Bronchial epithelial cell (primary cell): ENCODE results near the gene C1QTNF1. TPM values are rescaled to one million over a fixed set of nuclear protein-coding genes. Genes with fewer than 3 reads are reported as not detected.
A peak's percentile ranks its signal among the peaks of the same experiment; 100 is the strongest.

Source experiments
- DNase-seq: peaks from one replicate; pipeline ENCODE4 v3.0.0-alpha.2; 2010; ENCODE audit warnings: low read depth
- FAIRE-seq: peaks from 2 replicates; lab custom pipeline; 2011; peaks lifted over from hg19 to GRCh38; lab: Jason Lieb, UNC
- H3K27me3 ChIP-seq: 2 replicates; pipeline ENCODE4 v1.5.1; 2011; ENCODE audit warnings: low read length; ENCODE audit not compliant: control insufficient read depth, insufficient read depth
- H3K36me3 ChIP-seq: 2 replicates; pipeline ENCODE4 v1.5.1; 2011; ENCODE audit warnings: low read length; ENCODE audit not compliant: control insufficient read depth, insufficient read depth
- H3K4me3 ChIP-seq: 2 replicates; pipeline ENCODE4 v1.5.1; 2011; ENCODE audit warnings: mild to moderate bottlenecking, low read depth, low read length, control low read depth
- total RNA-seq: library from RNA; depleted of rRNA; stranded (reverse); fragments of >200 nt; gene quantifications from 2 replicates; pipeline ENCODE4 v1.2.1, GENCODE V29; 2014
- TF ChIP-seq, protein P1 (sequence below): IDR thresholded peaks from 2 replicates; pipeline ENCODE4 v1.5.1; 2011; ENCODE audit warnings: mild to moderate bottlenecking, moderate library complexity, low read length, control low read depth, inconsistent platforms; ENCODE audit not compliant: insufficient read depth, severe bottlenecking

The C1QTNF1 gene
- total RNA-seq, 1 donor from 2014 or later, result 0.79 TPM

DNA sequence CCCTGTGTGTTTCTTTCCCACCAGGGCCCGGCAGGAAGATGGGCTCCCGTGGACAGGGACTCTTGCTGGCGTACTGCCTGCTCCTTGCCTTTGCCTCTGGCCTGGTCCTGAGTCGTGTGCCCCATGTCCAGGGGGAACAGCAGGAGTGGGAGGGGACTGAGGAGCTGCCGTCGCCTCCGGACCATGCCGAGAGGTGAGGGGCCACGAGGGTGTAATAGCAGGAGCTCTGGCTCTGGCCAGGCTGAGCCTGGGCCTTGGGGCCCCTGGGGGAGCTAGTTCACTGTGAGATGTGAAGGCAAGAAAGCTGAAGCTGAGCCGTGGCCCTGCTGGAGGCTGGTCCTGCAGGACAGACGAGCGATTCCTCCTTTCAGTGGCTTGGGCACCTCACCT lies 20.0 kb downstream of the C1QTNF1 start:
- Histone ChIP-seq H3K36me3 (no peaks in the 10 kb centered on the region), H3K27me3 (no peaks in the 10 kb centered on the region), H3K4me3 (no peak overlapping the region)
- TF ChIP-seq, protein P1, sequence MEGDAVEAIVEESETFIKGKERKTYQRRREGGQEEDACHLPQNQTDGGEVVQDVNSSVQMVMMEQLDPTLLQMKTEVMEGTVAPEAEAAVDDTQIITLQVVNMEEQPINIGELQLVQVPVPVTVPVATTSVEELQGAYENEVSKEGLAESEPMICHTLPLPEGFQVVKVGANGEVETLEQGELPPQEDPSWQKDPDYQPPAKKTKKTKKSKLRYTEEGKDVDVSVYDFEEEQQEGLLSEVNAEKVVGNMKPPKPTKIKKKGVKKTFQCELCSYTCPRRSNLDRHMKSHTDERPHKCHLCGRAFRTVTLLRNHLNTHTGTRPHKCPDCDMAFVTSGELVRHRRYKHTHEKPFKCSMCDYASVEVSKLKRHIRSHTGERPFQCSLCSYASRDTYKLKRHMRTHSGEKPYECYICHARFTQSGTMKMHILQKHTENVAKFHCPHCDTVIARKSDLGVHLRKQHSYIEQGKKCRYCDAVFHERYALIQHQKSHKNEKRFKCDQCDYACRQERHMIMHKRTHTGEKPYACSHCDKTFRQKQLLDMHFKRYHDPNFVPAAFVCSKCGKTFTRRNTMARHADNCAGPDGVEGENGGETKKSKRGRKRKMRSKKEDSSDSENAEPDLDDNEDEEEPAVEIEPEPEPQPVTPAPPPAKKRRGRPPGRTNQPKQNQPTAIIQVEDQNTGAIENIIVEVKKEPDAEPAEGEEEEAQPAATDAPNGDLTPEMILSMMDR, result no peak
- no peak for FAIRE-seq
- no peak for DNase-seq

DNA sequence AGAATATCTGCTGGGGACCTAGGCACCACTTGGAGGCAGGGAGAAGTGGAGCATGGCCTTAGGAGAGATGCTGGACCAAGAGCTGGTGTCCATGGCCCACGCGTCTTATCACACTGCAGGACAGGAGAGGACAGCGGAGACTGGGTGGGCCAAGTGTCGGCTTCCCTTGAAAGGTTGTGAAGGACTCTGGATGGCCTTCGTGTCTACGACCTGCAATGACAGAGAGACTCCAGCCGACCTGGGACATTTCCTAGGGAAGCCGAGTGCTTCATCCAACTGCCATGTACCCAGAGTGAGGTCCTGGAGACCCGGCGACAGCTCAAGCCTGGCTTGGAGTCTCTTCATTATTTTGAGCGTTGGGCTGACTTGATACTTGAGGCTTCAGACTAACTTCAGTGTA lies 20.5 kb downstream of the C1QTNF1 start:
- no peaks in the 10 kb centered on the region for H3K36me3 ChIP-seq
- no peak overlapping the region for H3K4me3 ChIP-seq
- TF ChIP-seq, protein P1, result no peak
- DNase-seq, result no peak
- peak; percentile 94 for FAIRE-seq
- H3K27me3 ChIP-seq, result no peaks in the 10 kb centered on the region

DNA sequence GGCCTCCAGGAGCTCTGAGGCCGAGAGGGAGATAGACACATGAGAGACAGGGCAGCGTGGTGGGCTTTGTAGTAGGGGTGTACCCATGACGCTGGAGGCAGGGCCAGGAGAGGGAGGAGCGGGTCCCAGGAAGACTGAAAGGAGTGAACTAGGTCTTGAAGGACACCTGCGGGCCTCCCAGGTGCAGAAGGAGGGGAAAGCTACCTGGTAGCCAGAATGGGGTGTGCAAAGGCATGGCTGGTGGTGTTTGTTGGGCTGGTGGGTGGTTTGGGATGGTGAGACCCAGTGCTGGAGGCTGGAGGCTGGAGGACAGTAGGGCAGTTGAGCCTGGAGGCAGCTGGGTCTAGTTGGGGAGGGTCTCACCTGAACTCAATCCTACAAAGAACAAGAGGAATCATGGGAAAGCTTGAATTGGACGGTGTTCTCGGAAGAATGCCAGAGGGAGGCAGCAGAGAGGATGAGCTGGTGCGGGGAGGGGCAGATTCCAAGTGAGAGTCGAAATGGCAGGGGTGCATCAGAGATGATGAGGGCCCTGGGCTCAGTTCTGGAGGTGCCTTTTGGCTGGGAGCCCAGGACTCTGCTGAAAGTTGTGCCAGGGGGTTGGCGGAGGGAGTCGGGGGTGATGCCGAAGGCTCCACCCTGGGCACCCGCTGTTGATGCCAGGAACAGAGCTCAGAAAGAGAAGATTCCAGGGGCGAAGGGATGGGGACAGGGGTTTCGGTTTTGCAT lies 21.2 kb downstream of the C1QTNF1 start:
- no peaks in the 10 kb centered on the region for H3K27me3 ChIP-seq
- DNase-seq, result no peak

DNA sequence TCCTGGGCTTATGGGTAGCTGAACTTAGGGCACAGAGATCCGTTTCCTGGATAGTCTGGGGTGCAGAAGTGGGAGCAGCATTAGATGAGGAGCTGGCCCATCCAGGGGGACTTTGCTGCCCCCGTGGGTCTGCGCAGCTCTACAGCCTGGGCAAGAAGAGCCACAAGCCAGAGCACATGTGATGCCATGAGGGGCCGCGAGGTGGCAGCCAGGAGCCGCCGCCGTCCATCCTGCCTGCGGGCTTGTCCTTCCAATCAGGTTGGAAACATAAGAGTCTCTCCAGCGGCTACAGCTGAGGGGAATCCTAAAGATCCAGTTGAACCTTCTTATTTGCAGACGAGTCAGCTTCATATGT lies 21.9 kb downstream of the C1QTNF1 start:
- TF ChIP-seq, protein P1, result peak; percentile 95
- DNase-seq (peak; percentile 42), FAIRE-seq (peak; percentile 43)
- Histone ChIP-seq H3K4me3 (no peak overlapping the region), H3K27me3 (no peaks in the 10 kb centered on the region), H3K36me3 (no peaks in the 10 kb centered on the region)

More for the DNA sequence above, 21.2 kb downstream of the C1QTNF1 start:
- no peak for FAIRE-seq
- no peaks in the 10 kb centered on the region for H3K36me3 ChIP-seq
- no peak overlapping the region for H3K4me3 ChIP-seq
- TF ChIP-seq, protein P1, result no peak

DNA sequence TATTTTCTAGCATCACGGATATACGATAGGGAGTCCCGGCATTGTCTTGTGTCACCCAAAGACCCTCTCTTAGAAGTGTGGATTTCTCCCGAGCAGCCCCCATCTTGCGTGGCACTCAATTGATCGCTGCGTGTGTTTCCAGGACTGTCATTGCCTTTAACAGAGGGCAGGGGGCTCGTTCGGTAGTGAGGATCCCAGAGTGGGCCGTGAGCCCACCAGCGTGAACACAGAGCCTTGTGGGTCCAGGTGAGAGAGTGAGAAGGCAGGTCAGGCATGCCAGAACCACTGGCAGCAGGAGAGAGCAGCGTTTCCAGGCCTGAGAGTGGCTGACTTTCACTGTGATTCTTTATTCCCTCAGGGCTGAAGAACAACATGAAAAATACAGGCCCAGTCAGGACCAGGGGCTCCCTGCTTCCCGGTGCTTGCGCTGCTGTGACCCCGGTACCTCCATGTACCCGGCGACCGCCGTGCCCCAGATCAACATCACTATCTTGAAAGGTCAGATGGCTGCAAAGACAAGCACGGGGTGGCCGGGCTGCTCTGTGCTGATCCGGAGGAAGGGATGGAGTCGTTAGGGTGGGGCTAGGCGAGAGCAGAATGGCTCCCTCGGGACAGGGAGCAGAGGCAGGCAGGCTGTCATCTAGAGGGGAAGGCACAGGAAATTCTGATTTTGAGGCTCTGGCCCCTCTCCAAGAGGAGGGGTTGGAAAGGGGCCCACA lies 22.4 kb downstream of the C1QTNF1 start:
- H3K4me3 ChIP-seq, result no peak overlapping the region
- DNase-seq (no peak), FAIRE-seq (no peak)
- no peaks in the 10 kb centered on the region for H3K36me3 ChIP-seq
- TF ChIP-seq, protein P1, result no peak
- H3K27me3 ChIP-seq, result no peaks in the 10 kb centered on the region
